SK-N-SH treated with all-trans-retinoic acid at 6 μM for 48 hours (cell line): Measurements from ENCODE around the gene BATF2.

ENCODE experiments used
- BACH2 ChIP-seq: fragments of 250-450 bp; sonication (Bioruptor Pico); IDR thresholded peaks from 2 replicates; pipeline ENCODE4 v1.9.0; 2021; ENCODE audit warnings: mild to moderate bottlenecking, borderline replicate concordance
- ESRRG ChIP-seq: fragments of 250-450 bp; sonication (Bioruptor Pico); IDR thresholded peaks from 2 replicates; pipeline ENCODE4 v1.6.1; 2021; ENCODE audit warnings: mild to moderate bottlenecking
- GLIS3 ChIP-seq: fragments of 250-450 bp; sonication (Bioruptor Pico); IDR thresholded peaks from 2 replicates; pipeline ENCODE4 v1.5.0; 2020; ENCODE audit warnings: mild to moderate bottlenecking, moderate library complexity
- OSR1 ChIP-seq: fragments of 250-450 bp; sonication (Bioruptor Pico); IDR thresholded peaks from 2 replicates; pipeline ENCODE4 v1.8.0; 2022; ENCODE audit warnings: moderate library complexity, mild to moderate bottlenecking, inconsistent platforms
- TCF4 ChIP-seq: fragments of 250-450 bp; sonication (Bioruptor Pico); IDR thresholded peaks from 2 replicates; pipeline ENCODE4 v1.8.0; 2021; ENCODE audit warnings: mild to moderate bottlenecking, moderate library complexity, borderline replicate concordance
- TOX ChIP-seq: fragments of 250-450 bp; sonication (Bioruptor Pico); IDR thresholded peaks from 2 replicates; pipeline ENCODE4 v1.8.0; 2021; ENCODE audit warnings: mild to moderate bottlenecking, moderate library complexity, borderline replicate concordance
- ZFP30 ChIP-seq: fragments of 450-650 bp; formaldehyde crosslinking; IDR thresholded peaks from 2 replicates; pipeline ENCODE4 v1.5.0; 2022; ENCODE audit warnings: mild to moderate bottlenecking, moderate library complexity
- ZNF565 ChIP-seq: fragments of 450-650 bp; formaldehyde crosslinking; conservative IDR thresholded peaks from 2 replicates; pipeline ENCODE4 v1.5.0; 2020; ENCODE audit warnings: low read depth, mild to moderate bottlenecking, moderate library complexity
- ZNF70 ChIP-seq: fragments of 450-650 bp; formaldehyde crosslinking; IDR thresholded peaks from 2 replicates; pipeline ENCODE4 v1.5.0; 2020; ENCODE audit warnings: mild to moderate bottlenecking, moderate library complexity
- TF ChIP-seq, protein P1 (sequence below): fragments of 250-450 bp; sonication (Bioruptor Pico); IDR thresholded peaks from 2 replicates; pipeline ENCODE4 v1.5.1; 2020; ENCODE audit warnings: low read depth, mild to moderate bottlenecking, moderate library complexity

DNA sequence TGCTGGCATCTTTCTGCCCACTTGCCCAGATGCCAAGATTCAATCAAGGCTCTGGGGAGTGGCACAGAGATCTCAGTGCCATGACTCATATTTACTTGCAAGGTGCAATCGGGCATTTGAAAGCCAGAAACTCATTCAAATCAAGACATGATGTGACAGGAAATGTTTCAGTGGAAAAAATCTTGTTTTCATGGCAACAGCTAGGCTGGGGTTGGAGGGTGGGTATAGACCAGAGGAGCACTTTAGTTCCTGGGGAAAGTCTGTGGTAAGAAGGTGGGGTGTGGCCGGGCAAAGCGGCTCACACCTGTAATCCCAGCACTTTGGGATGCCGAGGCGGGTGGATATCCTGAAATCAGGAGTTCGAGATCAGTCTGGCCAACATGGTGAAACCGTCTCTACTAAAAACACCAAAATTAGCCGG is 26.0 kb downstream of the BATF2 start:
- TF ChIP-seq ESRRG (CRISPR knock-in tag) (no peak), TCF4 (CRISPR knock-in tag) (no peak), GLIS3 (CRISPR knock-in tag) (no peak), TOX (CRISPR knock-in tag) (no peak), BACH2 (no peak), ZFP30 (no peak), ZNF565 (CRISPR knock-in tag) (no peak), ZNF70 (no peak), OSR1 (CRISPR knock-in tag) (no peak)
- TF ChIP-seq, protein P1, sequence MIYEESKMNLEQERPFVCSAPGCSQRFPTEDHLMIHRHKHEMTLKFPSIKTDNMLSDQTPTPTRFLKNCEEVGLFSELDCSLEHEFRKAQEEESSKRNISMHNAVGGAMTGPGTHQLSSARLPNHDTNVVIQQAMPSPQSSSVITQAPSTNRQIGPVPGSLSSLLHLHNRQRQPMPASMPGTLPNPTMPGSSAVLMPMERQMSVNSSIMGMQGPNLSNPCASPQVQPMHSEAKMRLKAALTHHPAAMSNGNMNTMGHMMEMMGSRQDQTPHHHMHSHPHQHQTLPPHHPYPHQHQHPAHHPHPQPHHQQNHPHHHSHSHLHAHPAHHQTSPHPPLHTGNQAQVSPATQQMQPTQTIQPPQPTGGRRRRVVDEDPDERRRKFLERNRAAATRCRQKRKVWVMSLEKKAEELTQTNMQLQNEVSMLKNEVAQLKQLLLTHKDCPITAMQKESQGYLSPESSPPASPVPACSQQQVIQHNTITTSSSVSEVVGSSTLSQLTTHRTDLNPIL (CRISPR knock-in tag): no peak
